ENCODE results near the gene GSPT1.

DNA sequence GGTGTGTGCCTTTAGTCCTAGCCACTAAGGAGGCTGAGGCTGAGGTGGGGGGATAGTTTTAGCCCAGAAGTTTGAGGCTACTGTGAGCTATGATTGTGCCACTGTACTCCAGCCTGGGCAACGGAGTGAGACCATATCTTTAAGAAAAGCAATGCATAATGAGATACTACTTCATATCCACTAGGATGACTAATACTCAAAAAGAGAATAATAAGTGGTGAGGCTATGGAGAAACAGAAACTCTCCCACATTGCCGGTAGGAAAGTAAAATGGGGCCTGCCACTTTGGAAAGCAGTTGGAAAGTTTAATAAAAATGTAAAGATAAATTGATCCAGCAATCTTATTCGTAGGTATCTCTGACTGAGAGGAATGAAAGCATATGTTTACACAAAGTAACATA is 30.7 kb upstream of the GSPT1 start:
- TF ChIP-seq, protein P1, sequence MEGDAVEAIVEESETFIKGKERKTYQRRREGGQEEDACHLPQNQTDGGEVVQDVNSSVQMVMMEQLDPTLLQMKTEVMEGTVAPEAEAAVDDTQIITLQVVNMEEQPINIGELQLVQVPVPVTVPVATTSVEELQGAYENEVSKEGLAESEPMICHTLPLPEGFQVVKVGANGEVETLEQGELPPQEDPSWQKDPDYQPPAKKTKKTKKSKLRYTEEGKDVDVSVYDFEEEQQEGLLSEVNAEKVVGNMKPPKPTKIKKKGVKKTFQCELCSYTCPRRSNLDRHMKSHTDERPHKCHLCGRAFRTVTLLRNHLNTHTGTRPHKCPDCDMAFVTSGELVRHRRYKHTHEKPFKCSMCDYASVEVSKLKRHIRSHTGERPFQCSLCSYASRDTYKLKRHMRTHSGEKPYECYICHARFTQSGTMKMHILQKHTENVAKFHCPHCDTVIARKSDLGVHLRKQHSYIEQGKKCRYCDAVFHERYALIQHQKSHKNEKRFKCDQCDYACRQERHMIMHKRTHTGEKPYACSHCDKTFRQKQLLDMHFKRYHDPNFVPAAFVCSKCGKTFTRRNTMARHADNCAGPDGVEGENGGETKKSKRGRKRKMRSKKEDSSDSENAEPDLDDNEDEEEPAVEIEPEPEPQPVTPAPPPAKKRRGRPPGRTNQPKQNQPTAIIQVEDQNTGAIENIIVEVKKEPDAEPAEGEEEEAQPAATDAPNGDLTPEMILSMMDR (IDR thresholded peaks at IDR 0.05; ENCODE audit: insufficient read depth, low read length, poor library complexity, severe bottlenecking), result no peak
- no peak for TF ChIP-seq EZH2phosphoT487 (conservative IDR thresholded peaks at IDR 0.05; ENCODE audit: low read length)
